AG20443 (cell line): ENCODE results near the gene DGKH.
A peak's percentile ranks its signal among the peaks of the same experiment; 100 is the strongest.

Experiments used
- DNase-seq: peaks from one replicate; pipeline ENCODE4 v3.0.0; 2012; ENCODE audit warnings: low spot score, mixed read lengths

Gene DGKH

DNA sequence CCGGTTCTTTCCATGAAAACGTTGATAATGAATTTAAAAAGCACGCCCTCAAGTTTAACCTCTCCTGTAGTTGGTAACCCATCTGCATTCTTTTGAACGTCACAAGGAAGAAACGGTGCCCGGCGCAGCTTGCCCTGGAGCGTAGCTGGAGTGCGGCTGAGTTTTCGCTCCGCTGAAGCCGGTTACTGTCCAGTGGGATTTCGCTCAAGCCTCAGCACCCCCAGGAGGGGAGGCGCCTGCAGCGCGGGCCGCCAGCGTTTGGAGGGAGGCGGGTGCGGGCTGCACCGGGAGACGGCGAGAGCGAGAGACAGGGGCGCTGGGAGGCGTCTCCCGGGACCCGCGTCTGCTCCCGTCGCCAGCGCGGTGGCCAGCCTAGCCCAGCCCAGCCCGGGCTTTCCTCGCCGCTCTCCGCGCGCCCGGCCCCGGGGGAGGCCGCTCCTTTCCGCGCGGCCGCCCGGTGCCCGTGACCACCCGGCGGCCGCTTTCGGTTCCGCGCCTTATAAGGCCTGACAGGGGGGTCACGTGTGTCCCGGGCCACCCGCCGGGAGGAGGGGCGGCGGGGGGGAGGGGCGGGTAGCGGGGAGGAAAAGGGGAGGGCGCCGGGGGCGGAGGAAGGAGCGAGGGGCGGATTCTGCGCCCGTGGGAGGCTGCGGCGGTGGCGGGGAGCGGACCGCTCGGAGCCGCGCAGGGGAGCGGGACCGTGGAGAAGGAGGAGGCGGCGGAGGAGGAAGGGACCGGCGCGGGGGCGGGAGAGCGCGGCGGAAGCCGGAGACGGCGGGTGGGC lies 8.3 kb upstream of the DGKH start:
- peak; percentile 96 for DNase-seq

DNA sequence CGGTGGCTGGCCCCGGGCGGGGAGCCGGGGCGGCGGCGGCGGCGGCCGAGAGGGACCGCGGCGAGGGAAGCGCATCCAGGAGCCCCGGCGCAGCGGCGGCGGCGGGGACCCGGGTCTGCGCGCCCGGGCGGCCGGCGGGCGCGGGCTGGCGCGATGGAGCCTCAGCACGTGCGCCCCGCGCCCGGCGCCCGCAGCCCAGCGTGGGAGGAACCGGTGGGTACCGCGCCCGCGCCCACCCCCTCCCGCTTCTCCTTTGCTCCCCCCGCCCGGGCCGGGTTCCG lies 7.8 kb upstream of the DGKH start:
- no peak for DNase-seq

DNA sequence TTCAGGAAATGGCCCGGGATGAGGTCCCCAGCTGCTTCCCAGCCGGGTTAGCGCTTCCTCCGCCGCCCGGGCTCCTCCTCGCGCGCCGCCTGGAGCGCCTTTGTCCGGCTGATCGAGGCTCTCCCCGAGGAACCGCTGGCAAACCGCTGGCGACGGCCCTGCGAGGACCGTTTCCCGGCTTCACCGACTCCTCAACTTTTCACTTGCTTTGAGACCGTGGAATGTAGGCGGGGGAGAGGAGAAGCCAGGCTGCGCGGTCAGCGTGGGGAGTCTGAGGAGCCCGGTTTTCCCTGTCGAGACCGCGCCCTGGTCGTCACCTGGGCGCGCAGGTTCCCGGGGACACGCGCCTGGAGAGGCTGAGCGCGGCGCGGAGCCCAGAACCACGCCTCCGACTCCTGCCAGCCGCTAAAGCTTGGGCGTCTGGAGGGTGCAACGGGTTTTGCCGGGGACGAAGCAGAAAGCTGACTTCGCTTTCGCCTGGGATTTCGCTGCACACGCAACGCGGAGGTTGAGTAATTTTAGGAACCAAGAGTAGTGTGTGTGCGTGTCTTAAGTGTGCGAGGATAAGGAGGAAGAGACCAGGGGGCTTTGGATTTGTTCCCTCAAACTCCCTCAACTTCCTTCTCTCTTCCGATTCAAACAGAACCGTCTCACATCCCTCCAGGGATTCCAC lies 7.3 kb upstream of the DGKH start:
- peak; percentile 56 for DNase-seq

DNA sequence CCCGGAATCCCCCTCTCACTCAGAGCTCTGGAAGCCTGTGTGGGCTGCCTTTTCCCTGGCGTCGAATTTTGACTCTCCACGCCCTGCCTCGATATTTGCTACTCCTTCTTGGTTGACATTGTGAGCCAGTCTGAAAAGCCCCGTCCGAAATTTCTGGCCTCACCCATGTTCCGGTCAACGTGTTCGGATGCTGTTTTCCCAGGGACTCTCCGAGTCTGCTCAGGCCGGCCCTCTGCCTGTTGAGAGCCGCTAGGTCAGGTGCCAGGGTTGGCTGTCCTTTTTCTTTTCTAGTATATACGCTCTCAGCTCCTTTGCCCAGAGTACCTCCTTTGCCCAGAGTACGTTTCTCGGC lies 6.8 kb upstream of the DGKH start:
- DNase-seq, result peak; percentile 75

DNA sequence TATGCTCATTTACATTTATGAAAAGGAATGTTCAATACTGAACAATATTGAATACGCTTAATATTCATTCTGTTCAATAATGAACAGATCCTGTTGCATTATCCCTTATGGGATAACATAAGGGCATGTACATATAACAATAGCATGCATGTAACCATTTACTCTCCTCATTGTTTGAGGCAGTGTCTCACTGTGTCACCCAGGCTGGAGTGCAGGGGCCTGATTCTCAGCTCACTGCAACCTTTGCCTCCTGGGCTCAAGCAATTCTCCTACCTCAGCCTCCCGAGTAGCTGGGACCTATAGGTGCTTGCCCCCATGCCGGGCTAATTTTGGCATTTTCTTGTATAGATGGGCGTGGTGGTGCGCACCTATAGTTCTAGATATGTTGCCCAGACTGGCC lies 4.8 kb upstream of the DGKH start:
- no peak for DNase-seq

DNA sequence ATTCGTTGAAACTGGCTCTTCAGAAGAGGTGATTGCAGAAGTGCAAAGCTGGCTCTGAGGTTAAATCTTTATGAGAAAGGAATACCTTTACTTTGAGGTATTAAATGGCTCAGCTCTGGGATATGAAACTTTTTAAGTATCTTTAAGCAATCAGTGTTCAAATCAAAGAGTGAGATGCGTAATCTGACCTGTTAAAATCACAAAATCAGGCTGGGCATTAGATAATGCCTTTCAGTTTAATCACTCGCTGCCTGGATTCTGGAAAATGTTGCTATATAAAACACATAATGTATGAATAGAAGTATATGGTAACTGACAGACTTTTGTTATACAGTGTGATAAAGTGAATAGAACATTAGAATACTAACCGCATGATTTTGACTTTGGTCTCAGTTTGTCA lies 2.0 kb upstream of the DGKH start:
- no peak for DNase-seq

DNA sequence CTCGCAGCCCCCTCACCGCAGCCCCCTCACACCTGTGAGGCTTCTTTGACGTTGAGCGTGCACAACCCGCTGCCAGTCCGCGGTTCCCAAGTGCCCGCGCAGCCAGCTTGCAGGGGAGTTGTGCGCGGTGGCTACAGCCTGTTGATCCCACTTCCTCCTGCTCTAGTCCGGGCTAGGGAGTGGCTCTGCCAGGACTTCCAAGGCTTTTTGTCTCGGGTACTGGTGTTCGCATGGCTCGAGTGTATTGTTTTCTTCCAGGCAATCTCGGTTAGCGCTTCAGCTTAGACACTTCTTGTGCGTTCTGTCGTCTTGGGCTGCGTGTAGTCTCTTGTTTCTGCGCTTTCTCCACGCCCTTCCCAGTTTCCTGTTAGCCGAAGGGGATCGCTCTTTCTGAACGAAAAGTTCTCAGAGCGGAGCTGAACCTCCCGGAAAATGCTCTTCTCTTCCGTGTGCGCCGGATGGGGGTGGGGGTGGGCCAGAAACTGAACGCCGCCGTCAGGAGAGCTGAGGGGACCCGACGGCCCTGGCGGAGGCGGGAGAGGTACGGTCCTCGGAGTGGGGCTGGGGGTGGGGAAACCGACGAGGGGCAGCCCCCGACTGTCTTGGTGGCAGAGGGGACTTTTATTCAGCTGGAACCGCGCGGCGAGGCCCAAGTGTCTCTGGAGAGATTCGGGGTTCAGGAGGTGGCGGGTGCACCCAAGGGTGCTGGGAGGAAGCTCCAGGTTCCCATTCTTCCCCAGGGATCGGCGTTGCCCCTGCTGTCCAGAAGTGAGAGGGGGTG lies 697 bp upstream of the DGKH start:
- DNase-seq, result peak; percentile 67

DNA sequence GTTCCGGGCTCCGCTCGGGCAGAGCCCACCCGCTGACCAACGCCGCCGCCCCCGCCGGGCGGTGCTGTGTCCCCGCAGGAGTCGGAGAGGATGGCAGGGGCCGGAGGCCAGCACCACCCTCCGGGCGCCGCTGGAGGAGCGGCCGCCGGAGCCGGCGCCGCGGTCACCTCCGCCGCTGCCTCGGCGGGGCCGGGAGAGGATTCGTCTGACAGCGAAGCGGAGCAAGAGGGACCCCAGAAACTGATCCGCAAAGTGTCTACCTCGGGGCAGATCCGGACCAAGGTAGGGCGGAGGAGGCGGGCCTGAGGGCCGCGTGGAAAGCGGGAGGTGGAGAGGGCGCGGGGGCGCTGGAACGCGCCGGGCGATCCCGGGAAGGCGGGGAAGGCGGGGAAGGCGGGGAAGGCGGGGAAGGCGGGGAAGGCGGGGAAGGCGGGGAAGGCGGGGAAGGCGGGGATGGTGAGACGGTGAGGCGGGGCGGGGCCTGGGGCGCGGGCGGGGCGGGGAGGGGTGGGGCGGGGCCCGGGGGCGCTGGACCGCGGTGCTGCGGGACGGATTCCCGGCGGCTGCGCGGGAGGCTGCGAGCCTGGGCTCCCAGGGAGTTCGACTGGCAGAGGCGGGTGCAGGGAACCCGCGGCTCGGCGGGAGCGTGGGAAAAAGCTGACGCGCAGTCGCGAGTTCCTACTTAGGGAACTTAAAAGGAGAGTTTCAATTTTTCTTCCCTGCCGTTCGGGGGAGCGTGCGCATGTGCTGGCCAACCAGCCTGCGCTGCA lies 421 bp downstream of the DGKH start:
- DNase-seq, result peak; percentile 95

DNA sequence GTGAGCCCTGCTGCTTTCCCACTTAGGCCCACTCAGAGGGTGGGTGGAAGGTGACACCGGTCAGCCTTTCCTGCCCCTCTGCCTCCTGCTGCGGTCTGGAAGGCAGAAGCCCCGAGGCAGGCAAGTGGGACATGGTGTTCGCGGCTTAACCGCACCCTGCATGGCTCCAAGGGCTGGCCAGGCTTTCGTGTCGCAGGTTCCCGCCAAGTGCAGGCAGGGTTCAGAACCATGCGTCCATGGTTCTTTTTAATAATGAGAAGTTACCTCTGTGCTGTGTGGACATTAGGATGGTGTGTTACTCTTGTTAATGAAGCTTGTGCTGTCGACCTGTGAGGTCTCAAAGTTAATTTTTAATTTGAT lies 986 bp downstream of the DGKH start:
- DNase-seq, result no peak

DNA sequence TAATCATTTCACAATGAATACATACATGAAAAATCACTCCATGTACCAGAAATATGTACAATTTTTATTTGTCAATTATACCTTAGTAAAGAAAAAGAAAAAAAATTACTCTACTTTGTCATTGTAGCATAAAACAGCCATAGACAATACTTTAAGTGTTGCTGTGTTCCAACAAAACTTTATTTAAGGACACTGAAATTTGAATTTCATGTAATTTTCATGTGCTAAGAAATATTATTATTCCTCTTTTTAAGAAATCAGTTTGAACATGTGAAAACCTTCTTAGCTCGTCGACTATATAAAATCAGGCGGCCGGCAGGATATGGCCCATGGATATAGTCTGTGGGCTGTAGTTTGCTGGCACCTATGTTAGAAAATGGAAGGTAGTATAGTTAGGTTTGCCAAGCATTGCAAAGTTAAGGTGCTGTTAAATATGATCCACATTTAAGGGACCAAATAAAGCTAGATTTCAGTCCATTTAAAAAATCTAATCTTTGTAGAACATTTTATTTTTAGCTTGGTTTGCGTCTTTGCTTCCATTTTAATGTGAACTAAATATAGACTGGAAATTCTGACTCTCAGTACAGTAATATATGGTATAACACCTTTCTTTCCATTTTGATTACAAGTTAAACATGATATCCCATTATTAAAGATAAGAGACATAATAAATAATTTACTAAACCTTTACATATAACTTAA lies 6.5 kb downstream of the DGKH start:
- no peak for DNase-seq

DNA sequence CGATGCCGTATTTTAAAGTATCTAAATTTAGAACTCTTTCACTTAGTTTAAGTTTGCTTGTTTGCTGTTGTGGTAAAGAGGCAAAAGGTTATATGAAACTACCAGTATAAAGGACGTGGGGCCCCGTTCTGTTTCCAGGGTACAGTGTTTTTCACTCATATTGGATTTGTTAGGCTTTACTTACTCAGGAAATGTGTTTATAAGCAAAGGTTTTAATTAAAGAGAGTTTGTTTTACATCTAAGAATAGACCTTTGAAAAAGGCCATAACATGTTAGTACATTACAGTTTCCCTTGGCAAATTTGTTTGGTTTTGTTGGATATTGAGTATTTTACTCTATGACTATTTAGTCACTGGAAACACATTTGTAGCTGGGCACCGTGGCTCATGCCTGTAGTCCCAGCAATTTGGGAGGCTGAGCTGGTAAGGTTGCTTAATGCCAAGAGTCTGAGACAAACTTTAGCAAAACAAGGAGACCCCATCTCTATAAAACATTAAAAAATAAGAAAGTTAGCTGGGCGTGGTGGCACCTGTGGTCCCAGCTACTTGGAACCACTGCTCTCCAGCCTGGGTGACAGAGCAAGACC lies 7.1 kb downstream of the DGKH start:
- no peak for DNase-seq

DNA sequence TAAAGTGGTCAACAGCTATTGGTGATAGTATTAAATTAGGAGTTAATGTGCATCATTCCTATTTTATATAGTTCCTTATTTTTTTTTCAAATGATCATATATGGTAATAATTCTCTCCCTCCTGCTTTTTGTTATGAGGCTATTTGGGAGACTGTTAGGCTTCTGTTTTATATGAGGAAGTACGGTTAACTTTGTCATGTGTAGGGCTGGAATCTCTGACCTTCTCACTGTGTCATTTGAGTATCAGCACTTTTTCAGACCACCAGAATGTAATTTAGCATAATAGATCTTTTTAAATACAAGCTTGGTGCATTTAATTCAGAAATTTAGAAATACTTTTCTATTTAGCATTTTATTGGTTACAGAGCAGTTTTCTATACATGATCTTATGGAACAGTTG lies 7.7 kb downstream of the DGKH start:
- DNase-seq, result no peak

DNA sequence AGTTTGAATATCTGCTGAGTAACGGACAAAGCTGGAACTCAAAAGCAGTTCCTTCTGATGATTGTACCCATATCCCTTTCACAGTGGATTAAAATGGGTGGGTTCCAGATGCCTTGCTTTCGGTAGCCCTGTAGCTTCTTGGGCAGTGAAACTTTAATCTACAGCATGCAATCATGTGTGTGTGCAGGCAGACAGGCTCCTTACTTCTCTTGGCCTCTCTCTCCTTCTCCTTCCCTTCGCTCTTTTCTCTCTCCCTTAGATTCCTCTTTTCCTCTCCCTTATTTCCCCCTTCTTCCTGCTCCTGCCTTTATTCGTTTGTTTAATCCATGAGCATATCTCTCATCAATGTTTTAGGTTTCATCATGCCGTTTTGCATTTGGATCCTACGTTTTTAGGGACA lies 8.1 kb downstream of the DGKH start:
- DNase-seq, result no peak

DNA sequence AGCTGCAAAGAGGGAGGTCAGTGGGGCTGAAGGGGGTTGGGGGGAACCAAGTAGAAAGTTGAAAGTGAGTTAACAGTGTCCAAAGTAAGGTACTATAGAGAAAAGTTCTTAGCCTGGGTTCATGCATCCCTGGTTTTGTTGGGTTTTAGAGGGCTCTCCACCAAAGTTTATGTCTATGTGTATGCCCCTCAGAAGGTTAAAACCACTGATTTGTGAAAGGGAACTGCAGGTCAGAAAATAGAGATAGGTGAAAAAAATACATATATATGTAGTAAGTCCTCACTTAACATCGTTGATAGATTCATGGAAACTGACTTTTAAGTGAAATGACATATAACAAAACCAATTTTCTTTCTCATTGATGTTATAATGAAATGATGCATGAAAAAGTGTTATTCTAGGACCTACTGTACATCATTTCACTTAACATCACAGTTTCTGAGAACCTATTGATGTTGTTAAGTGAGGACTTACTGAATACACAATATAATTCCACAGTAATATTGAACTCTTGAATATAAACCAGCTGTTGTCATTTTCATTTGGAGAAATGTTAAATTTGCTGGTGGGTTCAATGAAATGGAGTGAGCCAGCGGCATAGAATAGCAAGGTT lies 9.6 kb downstream of the DGKH start:
- DNase-seq, result no peak

DNA sequence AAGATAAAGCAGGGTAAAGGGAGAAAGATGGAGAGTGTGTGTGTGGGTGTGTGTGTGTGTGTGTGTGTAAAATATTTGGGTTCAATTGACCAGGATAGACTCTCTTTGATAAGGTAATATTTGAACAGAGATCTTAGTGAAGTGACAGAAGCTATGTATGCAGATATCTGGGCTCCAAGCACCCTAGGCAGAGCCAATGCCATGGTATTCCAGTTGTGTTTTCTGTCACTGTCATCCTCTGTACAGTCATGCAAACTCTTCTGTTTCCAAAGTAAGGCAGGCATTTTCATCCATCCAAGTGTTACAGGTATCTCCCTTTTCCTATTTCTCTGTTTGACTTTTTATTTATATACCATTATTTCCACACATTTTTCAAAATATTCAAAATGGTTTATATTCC lies 13.5 kb downstream of the DGKH start:
- DNase-seq, result no peak

DNA sequence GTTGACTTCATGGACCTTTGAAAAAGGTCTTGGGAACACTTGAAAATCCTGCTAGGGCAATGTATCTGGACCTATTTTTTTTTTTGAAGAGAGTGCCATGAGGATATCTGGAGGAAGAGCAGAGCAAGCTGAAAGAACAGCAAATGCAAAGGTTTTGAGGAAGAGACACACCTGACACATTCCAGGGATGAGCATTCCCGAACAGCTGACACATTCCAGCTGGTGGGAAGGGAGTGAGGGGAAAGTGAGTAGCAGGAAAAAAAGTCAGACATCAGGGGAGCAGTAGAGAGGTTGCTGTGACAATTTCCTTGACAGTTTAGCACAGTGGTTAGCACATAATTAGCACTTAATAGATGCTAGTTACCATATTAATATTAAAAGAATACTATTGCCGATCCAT lies 14.7 kb downstream of the DGKH start:
- no peak for DNase-seq

DNA sequence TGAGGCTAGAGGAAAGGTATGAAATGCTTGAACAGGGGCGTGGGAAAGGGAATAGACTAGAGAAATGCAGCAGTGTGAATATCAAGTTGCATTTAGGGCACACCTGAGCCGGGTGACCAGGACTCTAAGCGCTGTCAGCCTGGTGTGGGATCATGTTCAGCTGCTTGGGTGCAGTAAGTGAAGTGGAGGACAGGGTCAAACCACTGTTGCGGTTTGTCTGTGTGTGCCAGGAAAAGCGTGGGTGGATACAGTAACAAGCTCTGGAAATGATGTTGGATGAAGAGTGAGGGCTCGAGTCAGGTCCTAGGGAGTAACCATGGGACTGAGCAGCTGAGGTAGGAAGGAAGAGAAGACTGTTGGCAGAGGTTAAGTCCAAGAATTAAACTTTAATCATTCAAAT lies 15.8 kb downstream of the DGKH start:
- DNase-seq, result peak; percentile 17

DNA sequence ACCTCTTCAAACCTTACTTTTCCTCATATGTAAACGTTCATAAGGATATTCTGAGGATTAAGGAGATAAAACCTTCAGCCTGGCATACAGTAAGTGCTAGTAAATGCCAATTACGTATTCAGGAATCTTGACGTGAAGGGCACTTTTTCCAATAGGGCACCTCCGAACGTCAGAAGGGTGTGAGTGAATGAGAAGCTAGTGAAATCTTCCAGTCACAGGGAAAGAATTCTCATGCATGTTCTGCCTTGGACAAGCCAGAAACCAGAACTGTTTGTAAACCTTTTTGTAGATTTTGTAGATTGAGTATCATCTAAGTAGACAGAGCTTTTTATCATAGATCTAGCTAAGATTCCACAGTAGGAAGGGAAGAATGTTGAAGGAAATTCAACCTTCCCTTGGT lies 16.5 kb downstream of the DGKH start:
- DNase-seq, result peak; percentile 8

DNA sequence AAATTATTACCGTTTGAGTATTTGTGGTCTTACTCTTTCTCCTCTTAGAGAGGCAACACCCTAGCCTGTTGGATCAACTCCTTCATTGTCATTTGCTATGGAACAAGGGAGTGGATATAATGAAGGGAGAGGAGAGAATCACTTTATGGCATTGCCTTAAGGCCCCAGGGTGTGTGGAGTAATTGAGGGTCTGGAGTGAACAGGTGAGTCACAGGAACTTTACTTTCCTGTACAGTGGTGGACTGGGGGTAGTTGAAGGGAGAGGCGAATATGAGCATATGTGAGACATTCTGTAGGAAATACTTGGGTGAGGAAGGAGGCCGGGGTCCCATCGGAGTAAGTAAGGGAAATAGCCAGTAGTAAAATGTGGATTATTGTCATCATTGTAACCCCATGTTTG lies 17.0 kb downstream of the DGKH start:
- no peak for DNase-seq

DNA sequence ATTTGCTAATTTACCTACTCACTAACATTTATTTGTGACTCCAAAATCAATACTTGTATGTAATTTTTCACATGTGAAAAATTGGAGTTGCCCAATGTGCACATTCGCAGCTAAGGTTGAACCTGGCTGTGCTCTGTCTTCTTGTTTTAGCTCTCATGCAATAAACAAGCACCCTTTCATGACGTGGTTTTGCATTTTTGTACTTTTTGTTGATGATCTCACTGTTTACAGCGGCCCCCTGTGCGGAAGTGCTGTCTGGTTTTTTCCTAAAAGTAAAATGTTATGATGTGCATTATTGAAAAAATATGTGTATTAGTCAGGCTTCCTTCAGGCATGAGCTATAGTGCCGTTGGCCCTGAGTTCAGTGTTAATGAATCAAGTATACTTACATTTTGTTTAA lies 18.1 kb downstream of the DGKH start:
- peak; percentile 65 for DNase-seq

DNA sequence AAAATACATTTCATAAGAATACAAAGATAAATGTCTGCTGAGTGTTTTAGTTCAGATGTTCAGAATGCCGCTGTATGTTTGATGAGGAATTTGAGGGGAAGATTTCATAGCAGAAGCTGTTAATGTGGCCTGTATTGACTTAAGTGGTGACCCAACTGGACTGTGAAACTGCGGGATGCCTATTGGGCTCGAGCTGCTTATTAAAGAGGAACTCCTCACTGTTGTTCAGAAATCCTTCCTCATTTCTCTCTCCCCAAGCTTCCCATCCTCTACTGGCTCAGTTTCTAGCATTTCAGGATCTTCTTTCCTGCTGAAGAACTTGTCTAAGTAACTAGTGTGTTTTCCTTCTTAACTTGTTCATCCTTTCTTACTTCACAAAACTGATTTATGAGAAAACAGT lies 20.4 kb downstream of the DGKH start:
- DNase-seq, result no peak
